HUES6 (cell line): ENCODE results near the gene C14orf180.

ENCODE experiments used
- H3K27ac ChIP-seq: 2 replicates; pipeline ENCODE4 v1.7.0; 2013; ENCODE audit warnings: low read depth, mild to moderate bottlenecking, low read length, inconsistent platforms
- H3K27me3 ChIP-seq: 2 replicates; pipeline ENCODE4 v1.6.1; 2013; ENCODE audit warnings: low read length; ENCODE audit not compliant: control insufficient read depth, insufficient read depth
- H3K36me3 ChIP-seq: 2 replicates; pipeline ENCODE4 v1.6.1; 2013; ENCODE audit warnings: low read length; ENCODE audit not compliant: control insufficient read depth, insufficient read depth
- H3K4me1 ChIP-seq: 2 replicates; pipeline ENCODE4 v1.6.1; 2013; ENCODE audit warnings: low read length; ENCODE audit not compliant: control insufficient read depth, insufficient read depth
- H3K4me3 ChIP-seq: 2 replicates; pipeline ENCODE4 v1.5.1; 2013; ENCODE audit warnings: low read depth, low read length
- H3K9ac ChIP-seq: one replicate; pipeline ENCODE4 v1.6.1; 2013; ENCODE audit warnings: mild to moderate bottlenecking, low read length
- H3K9me3 ChIP-seq: 2 replicates; pipeline ENCODE4 v1.6.1; 2013; ENCODE audit warnings: low read depth, low read length; ENCODE audit not compliant: control insufficient read depth, insufficient read depth

The C14orf180 gene

GRCh38 chr14:104545151-104545941 lies 34.2 kb upstream of the C14orf180 start:
- H3K4me3 ChIP-seq, result no peak overlapping the region; the same call in 1 of the 2 replicates
- H3K27me3 ChIP-seq, result peaks cover 41% of the 10 kb centered on the region; the same call in 1 of the 2 replicates
- H3K9me3 ChIP-seq, result 0 out of 2 replicates have a peak, but pooled peaks cover 5% of the 10 kb centered on the region
- no peak overlapping the region for H3K9ac ChIP-seq
- peaks cover 10% of the 10 kb centered on the region for H3K4me1 ChIP-seq
- H3K36me3 ChIP-seq, result no peaks in the 10 kb centered on the region
- H3K27ac ChIP-seq, result no peak overlapping the region

- Histone ChIP-seq H3K4me3 (no peak overlapping the region; the same call in 1 of the 2 replicates), H3K4me1 (peaks cover 10% of the 10 kb centered on the region), H3K27ac (no peak overlapping the region), H3K27me3 (peaks cover 41% of the 10 kb centered on the region; the same call in 1 of the 2 replicates), H3K9me3 (0 out of 2 replicates have a peak, but pooled peaks cover 5% of the 10 kb centered on the region), H3K9ac (no peak overlapping the region), H3K36me3 (no peaks in the 10 kb centered on the region)
These were observed 33.5 kb upstream of the C14orf180 start for GRCh38 chr14:104545942-104546501.

- H3K4me1 ChIP-seq, result peaks cover 10% of the 10 kb centered on the region
- no peak overlapping the region for H3K4me3 ChIP-seq
- H3K9me3 ChIP-seq, result 0 out of 2 replicates have a peak, but pooled peaks cover 5% of the 10 kb centered on the region
- H3K27me3 ChIP-seq, result peaks cover 41% of the 10 kb centered on the region; the same call in 1 of the 2 replicates
- no peak overlapping the region for H3K9ac ChIP-seq
- H3K27ac ChIP-seq, result no peak overlapping the region
- no peaks in the 10 kb centered on the region for H3K36me3 ChIP-seq
These were observed 32.8 kb upstream of the C14orf180 start for GRCh38 chr14:104546591-104547309.

GRCh38 chr14:104547310-104547997 lies 32.1 kb upstream of the C14orf180 start:
- Histone ChIP-seq H3K9ac (no peak overlapping the region), H3K4me3 (no peak overlapping the region), H3K9me3 (0 out of 2 replicates have a peak, but pooled peaks cover 5% of the 10 kb centered on the region), H3K27ac (no peak overlapping the region), H3K4me1 (peaks cover 10% of the 10 kb centered on the region), H3K27me3 (peaks cover 41% of the 10 kb centered on the region; the same call in 1 of the 2 replicates), H3K36me3 (no peaks in the 10 kb centered on the region)

- Histone ChIP-seq H3K4me1 (peaks cover 10% of the 10 kb centered on the region), H3K27me3 (peaks cover 40% of the 10 kb centered on the region; the same call in 1 of the 2 replicates), H3K9me3 (0 out of 2 replicates have a peak, but pooled peaks cover 5% of the 10 kb centered on the region), H3K4me3 (no peak overlapping the region), H3K9ac (no peak overlapping the region), H3K36me3 (no peaks in the 10 kb centered on the region), H3K27ac (no peak overlapping the region)
These were observed 31.4 kb upstream of the C14orf180 start for GRCh38 chr14:104547998-104548700.

- Histone ChIP-seq H3K27me3 (peaks cover 32% of the 10 kb centered on the region; the same call in 1 of the 2 replicates), H3K36me3 (no peaks in the 10 kb centered on the region), H3K9me3 (0 out of 2 replicates have a peak, but pooled peaks cover 5% of the 10 kb centered on the region), H3K9ac (no peak overlapping the region), H3K4me3 (no peak overlapping the region), H3K27ac (no peak overlapping the region), H3K4me1 (peaks cover 10% of the 10 kb centered on the region)
These were observed 30.6 kb upstream of the C14orf180 start for GRCh38 chr14:104548802-104549535.

- no peak overlapping the region for H3K27ac ChIP-seq
- peaks cover 10% of the 10 kb centered on the region for H3K4me1 ChIP-seq
- H3K9ac ChIP-seq, result no peak overlapping the region
- no peak overlapping the region for H3K4me3 ChIP-seq
- 0 out of 2 replicates have a peak, but pooled peaks cover 5% of the 10 kb centered on the region for H3K9me3 ChIP-seq
- H3K36me3 ChIP-seq, result no peaks in the 10 kb centered on the region
- peaks cover 25% of the 10 kb centered on the region; the same call in 1 of the 2 replicates for H3K27me3 ChIP-seq
These were observed 29.8 kb upstream of the C14orf180 start for GRCh38 chr14:104549536-104550339.

- Histone ChIP-seq H3K27ac (no peak overlapping the region), H3K36me3 (no peaks in the 10 kb centered on the region), H3K9ac (no peak overlapping the region), H3K4me1 (peaks cover 10% of the 10 kb centered on the region), H3K4me3 (no peak overlapping the region), H3K27me3 (peaks cover 18% of the 10 kb centered on the region; the same call in 1 of the 2 replicates), H3K9me3 (0 out of 2 replicates have a peak, but pooled peaks cover 5% of the 10 kb centered on the region)
These were observed 29.2 kb upstream of the C14orf180 start for GRCh38 chr14:104550340-104550860.
